ENCODE measurements around the gene PRKG1.
"Not testable (repeated sequence)": the region's sequence is repeated elsewhere in the genome, so short reads cannot be mapped to it uniquely, and the experiment has no call there.

PRKG1 gene

DNA sequence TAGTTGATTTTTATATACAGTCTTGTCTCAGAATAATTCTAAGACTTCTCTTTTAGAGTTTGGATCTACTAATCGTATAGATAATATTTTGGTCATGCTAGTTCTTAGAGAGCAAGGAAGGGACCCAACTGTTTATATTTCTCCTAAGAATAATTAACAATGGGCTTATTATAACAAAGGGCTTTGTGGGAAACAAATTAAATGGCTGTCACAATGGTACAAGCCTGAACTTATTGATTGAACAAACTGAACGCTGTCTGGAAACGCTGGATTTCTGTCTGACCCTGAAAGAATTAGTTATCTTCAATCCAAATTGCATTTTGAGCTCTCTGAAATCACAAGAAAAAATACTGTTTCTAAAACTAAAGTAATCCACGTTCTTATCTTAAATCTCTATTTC lies 568.3 kb downstream of the PRKG1 start:
- peak in 1 of 56 donors; percentile 1 for DNase-seq

DNA sequence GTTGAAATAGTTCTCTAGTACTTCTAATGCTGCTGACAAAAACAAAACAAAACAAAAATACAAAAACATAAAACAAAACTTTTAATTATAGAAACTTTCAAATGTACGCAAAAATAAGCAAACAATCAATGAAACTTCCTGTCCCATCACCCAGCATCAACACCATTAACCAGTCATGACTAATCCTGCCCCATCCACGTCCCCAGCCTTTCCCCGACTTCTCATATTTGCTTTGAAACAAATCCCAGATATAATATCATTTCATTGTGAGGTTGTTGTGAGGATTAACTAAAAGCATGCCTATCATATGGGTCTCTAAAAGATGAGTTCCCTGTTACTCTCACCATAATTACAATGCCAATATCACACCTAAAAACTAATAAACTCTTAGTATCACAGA lies 569.4 kb downstream of the PRKG1 start:
- no peak for DNase-seq

DNA sequence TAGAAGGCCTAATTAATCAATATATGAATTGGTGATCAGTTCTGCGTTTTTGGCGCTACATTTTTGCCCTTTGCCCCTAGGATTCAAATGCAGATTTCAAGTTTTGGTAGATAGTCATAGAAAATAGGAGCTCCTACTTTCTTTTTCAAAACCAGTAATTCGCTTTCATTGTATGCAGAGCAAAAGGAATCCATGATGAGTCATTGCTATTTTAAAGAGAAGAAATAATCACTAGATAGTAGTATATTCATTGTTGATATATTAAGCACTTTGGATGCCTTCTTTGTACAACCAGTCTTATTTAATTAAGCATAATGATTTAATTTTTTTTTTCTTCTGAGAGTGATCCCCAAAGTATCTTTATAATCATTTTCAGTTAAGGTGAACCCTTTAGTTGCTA lies 574.8 kb downstream of the PRKG1 start:
- DNase-seq = no peak

DNA sequence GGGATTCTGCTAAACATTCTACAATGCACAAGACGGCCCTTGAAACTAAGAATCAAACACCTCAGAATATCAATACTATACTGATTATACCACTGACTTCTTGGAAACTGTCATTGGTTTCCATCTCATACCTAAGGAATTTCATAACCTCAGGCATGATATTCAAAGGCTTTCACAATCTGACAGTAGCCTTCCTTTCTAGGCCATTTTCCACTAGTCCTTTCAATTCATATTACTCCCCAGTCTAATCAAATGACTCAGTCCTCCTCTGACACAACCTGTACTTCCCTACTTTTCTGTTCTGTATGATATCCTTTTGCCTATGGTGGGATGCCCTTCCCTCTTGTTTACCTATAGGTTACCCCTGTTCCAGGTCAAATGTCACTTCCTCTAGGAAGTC lies 576.8 kb downstream of the PRKG1 start:
- no peak for DNase-seq

DNA sequence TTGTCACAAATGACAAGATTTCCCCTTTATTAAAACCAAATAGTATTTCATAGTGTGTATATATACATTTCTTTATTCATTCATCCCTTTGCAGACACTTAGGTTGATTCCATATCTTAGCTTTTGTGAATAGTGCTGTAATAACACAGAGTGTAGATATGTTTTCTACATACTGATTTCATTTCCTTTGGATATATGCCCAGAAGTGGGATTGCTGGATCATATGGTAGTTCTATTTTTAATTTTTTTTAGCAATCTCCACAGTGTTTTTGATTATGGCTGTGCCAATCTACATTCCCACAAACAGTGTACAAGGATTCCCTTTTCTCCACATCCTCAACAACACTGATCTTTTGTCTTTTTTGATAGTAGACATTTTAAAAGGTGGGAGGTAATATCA lies 578.7 kb downstream of the PRKG1 start:
- no peak for DNase-seq

DNA sequence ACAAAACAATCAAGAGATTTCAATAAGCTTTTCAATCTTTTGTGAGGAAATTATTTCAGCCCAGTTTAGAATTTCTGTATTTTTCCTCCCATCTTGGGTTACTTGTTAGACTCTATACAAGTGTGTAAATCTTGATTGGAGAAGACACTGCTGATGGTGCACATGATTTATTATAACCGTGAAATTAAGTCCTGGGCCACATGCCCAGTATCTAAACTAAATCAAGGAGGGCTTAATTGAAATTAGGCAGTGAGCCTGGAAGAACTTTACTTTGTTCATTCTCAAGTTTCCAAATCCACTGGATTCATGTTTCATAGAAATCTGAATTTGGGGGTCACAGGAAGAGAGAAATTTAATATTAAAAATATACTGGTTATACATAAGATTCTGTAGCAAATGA lies 580.6 kb downstream of the PRKG1 start:
- DNase-seq = peak in 3 of 56 donors; percentile 2 to 15 (median 7)

DNA sequence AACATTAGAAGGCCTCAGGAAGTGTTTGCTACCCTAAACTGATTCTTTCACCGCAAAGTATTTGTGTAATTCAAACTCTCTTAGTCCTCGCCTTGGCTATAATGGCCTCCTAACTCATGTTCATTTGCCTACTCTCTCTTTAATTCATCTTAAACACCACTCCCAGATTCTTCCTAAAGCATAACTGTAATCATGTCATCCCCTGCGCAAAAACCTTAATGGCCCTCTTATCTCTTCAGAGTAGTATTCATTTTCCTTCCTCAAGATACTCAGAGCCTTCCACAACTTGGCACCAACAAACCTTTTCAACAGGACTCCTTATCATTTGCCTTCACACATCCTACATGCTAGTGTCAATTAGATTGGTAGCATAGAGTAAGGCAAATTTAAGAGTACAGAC lies 582.2 kb downstream of the PRKG1 start:
- no peak for DNase-seq

DNA sequence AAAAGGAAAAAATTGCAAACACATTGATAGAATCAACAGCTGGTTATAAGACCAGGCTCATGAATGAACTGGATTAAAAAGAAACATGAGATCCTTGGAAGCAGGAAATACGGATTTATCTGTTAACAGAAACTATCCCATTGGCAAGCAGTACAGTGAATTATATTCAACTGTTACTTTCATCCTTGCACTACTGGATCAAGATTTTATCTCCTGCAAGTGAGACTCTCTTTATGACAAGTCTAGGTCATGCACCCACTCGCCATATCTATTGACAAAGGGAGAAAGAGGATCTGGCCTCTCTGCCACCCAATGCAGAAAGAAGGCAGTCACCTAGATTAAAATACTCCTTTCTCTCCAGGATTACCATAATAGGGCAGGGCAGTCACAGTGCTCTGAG lies 583.7 kb downstream of the PRKG1 start:
- no peak for DNase-seq

DNA sequence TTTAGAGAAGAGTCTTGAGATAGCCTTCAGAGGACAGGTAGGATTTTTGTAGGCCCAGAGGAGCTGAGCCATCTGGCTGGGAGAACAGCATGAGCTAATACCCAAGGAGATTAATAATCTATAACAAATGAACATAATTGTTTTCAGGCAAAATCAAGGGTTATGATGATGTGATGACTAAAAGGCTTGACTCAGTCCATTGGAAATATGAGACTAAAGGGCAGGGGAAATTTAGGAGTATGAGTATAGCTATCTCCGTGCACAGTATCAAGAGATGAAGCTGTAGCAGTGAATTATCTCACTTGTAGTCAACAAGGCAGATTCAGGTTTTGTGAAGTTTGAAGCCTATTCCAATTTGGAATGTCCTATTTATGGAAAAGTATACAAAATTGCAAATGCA lies 585.1 kb downstream of the PRKG1 start:
- DNase-seq = no peak

DNA sequence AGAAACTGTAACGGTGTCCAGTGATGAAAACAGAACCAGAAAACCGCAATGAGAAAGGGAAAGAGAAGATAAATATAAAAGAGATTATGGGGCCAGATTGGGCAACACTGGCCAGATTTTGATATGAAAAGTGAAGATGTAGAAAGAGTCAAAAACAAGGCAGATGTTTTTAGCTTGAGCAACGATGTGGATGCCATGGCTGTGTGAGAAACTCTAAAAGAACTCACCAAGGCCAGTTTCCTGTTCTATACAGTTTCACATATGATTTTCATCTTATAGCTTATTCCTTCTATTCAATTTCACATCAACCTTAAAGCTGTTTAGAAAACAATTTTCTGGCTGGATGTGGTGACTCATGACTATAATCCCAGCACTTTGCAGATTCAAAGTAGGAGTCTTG lies 588.8 kb downstream of the PRKG1 start:
- no peak for DNase-seq

DNA sequence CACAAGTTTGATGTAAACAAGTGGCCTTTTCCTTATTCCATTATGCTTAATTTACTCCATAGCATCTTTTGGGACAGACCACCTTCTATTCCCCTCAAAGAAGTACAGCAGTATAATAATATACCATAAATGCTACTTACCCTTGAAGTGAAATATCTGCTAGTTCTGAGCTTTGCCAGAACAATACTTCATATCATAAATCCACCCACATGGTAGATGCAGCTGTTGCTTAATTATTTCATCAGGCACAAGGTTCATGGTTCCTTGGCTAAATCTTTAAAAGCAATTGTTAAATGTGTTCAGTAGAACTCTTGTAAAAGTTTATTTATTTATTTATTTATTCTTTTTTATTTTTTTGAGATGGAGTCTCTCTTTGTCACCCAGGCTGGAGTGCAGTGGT lies 592.2 kb downstream of the PRKG1 start:
- no peak for DNase-seq

DNA sequence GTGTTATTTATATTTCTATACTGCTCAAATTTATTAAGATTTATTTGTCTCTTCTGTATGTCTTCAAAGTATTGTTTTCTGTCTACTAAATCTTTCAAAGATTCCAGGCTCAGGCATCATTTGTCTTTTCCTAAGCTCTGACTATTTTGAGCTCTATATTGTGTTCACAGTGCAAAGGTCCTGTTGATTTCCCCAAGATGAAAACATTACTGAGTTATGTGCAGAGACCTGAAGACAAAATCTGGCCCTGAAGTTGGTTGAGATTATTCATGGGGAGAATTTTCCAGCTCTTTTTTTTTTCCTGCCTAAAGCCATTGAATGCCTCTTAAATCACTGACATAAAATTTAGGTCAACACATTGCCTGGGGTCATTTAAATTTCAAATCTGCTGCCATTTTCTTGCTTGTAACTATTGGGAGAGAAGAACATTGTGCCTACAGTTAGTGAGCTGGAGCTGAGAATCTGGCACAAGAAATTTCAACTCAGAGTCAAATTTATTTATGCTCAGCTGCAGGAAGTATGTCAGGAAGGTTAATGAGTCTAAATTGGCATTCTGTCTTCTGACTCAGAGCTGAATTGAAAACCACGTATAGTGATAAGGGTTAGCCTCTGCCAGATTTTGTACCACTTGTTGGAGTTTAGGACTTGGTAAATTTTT lies 593.5 kb downstream of the PRKG1 start:
- no peak for DNase-seq

DNA sequence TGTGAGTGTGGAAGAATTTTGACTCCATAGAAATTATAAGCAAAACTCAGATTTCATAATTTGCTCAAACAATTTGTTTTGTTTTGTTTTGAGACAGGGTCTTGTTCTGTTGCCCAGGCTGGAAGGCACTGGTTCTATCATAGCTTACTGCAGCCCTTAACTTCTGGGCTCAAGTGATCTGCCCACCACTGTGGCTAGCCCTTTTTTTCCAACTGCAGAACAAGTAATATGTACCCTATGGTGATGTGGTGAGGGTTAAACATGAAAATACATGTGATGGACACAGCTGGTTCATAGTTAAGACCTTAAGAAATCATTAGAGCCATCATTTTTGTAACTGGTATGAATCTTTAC lies 594.0 kb downstream of the PRKG1 start:
- no peak for DNase-seq

DNA sequence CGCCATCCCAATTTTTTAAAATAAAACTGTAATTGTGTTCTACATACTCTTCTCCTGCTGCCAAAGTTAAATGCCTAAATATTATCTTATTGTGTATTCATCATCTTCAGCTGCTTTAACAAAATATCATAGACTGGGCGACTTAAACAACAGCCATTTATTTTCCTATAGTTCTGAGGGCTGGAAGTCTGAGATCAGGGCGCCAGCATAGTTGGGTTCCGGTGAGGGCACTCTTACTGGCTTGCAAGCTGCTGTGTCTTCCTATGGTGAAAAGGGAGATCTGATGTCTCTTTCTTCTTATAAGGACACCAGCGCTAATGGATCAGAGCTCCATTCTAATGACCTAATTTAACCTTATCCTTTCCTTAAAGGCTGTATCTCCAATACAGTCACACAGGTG lies 594.8 kb downstream of the PRKG1 start:
- no peak for DNase-seq

DNA sequence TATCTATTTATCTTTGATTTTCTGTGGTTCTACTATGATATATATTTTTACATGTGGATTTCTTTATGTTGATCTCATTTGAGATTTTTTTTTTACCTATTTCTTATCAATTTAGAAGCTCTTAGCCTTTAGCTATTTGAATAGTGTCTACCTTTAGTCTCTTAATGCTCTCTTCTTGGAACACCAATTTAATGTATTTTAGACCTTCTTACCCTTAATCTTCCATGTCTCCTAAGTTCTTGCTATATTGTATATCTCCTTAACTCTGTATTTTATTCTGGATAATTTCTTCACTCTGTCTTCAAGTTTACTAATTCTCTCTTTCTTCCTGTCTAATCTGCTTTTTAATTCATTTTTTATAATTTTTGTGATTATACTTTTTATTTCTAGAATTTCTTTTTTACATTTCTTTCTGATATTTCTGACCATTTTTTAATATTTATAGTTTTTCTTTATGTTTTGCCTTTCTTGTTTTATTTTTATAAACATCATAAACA lies 597.8 kb downstream of the PRKG1 start:
- no peak for DNase-seq

DNA sequence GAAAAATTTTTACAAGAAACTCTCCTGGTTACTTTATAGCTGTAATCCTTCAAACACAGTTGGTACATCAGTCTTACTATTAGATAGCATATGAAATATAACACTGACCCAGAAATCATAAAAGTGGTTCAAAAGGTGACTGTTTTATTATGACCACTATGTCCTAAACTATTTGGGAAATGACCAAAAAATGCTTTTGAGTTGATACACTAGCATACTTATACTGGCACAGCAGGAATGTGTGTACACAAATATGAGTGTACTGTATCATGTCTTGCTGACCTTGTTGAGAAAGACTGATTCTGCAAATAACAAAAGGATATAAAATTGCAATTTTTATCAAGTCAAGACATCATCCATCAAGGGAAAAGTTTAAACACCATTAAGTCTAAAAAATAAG lies 600.8 kb downstream of the PRKG1 start:
- no peak for DNase-seq

DNA sequence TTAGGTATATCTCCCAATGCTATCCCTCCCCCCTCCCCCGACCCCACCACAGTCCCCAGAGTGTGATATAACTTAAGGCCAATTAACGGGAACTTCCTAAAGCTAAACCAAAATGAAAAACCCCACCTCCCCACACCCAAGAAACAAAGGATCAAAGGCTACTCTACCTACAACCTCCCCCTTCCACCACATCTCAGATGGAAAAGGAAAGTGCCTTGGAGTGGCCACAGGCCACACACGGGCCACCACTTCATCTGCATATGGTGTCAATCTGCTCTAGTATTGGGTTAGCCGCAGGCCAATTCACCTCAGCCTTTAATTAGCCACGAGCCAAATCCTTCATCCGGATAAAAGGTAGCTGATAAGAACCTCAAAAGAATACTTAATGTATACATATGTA lies 605.6 kb downstream of the PRKG1 start:
- no peak for DNase-seq

DNA sequence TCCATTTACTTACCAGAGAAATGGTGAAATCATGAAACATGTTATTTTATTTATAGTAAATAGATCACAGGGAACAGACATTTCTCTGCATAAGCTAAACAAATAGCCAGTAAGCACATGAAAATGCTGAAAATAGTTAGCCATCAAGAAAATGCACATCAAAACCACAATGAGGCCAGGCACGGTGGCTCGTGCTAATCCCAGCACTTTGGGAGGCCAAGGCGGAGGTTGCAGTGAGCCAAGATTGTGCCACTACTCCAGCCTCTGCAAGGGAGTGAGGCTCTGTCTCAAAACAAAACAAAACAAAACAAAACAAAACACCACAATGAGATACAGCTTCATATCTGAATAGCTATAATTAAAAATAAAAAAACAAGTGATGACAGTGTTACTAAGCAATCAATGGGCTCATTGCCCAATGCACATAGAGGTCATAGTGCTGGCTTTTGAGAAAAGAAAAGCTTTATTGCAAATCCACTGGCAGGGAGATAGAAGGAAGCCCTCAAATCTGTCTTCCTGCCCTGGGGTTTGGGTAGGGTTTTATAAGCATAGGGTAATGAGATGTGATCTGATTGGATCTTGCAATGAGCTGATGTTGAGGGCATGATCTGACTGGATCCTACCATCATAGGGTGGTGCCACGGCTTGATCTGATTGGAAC lies 608.9 kb downstream of the PRKG1 start:
- no peak for DNase-seq

DNA sequence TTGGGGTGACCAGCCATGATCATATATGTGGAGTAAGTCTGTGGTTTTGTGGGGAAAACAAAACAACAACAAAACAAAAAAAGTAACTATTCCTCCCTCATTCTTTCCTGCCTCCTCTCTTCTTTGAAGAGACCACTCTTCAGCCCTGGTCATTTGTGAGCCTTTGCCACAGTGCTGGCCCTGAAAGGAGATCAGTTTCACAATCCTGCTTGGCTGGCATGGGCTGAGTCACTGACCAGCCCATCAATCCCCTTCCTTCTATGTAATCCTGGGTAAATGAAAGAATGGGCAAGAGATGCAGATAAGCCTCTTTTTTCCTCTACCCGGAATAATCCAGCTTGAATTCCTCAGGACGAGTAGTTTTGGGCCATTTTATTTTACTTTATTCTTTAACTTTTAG lies 611.5 kb downstream of the PRKG1 start:
- no peak for DNase-seq

DNA sequence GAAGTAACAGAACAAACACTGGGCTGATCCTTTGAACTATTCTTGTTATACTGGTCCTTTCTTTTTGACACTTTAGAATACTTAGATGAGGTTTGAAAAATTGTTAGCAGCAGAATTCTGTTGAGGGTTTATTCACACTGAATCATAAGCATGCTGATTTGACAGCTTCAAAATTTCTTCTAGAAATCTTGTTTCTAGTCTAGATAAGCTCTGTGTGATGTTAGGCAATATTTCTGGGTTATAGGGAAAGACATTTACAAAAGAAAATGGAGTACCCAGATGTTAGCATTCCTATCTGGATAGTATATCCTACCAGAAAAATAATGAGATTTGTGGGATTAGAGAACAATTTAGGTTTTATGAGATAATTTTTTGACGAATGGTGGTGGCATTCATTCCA lies 613.0 kb downstream of the PRKG1 start:
- no peak for DNase-seq

DNA sequence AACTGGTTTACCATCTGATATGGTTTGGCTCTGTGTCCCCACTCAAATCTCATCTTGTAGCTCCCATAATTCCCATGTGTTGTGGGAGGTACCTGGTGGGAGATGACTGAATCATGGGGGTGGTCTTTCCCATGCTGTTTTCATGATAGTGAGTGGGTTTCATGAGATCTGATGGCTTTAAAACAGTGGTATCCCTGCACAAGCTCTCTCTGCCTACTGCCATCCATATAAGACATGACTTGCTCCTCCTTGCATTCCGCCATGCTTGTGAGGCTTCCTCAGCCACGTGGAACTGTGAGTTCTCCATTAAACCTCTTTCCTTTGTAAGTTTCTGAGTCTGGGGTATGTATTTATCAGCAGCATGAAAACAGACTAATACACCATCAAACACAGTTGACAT lies 614.5 kb downstream of the PRKG1 start:
- not testable (repeated sequence) for DNase-seq

DNA sequence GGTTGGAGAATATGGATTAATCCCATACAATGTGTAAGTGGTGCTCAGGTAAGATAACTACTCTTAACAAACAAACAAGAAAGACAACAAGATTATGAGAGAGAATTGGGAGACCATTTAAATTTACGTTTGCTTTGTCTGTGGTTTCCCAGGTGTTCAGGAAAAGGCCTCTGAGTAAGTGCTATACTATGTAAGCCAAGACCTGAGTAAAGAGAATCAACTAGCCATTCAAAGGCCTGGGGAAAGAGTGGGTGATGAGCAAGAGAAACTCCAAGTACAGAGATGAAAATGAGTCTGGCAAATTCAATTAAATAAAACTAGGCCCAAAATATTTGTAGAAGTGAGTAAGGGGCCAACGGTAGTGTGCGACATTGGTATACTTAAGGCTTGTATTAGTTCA lies 615.2 kb downstream of the PRKG1 start:
- DNase-seq = no peak

DNA sequence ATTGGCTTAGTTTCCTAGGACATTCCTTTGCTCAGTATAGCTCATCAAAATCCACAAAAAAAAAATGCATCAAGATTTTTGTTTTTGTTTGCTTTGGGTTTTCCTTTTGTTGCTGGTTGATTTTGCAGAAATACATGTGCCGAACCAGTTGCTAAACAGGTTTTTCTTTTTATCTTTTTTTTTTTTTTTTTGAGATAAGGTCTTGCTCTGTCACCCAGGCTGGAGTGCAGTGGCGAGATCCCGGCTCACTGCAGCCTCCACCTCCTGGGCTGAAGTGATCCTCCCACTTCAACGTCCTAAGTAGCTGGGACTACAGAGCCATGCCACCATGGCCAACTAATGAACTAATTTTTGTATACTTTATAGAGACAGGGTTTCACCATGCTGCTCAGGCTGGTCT lies 616.8 kb downstream of the PRKG1 start:
- no peak for DNase-seq

Measured in amygdala (tissue), 56 donors.